Central memory CD8-positive, alpha-beta T cell (primary cell): ENCODE results near the gene NECAB2.

Experiments used
- ATAC-seq: fragments of 150-1000 bp; cut with Tn5 transposase; replicated peaks from 2 replicates; pipeline ENCODE4 v1.10.0; 2022; ENCODE audit warnings: mild to moderate bottlenecking, moderate FRiP score, moderate number of reproducible peaks; ENCODE audit not compliant: poor library complexity, severe bottlenecking; ENCODE audit errors: extremely low read depth
- DNase-seq, 2 donors: peaks; one replicate each; pipeline ENCODE4 v3.0.0; 2021; ENCODE audit warnings: low spot score in 2 of 2
- H3K27ac Mint-ChIP-seq: one replicate; pipeline ENCODE4 v1.8.0; 2022; ENCODE audit warnings: low read depth, mild to moderate bottlenecking, moderate library complexity, mixed read lengths
- H3K27me3 Mint-ChIP-seq: one replicate; pipeline ENCODE4 v1.8.0; 2022; ENCODE audit warnings: mixed read lengths
- H3K36me3 Mint-ChIP-seq: one replicate; pipeline ENCODE4 v1.8.0; 2022; ENCODE audit warnings: mild to moderate bottlenecking, moderate library complexity, mixed read lengths; ENCODE audit not compliant: insufficient read depth
- H3K4me1 Mint-ChIP-seq: one replicate; pipeline ENCODE4 v1.8.0; 2022; ENCODE audit warnings: mixed read lengths
- H3K4me3 Mint-ChIP-seq: one replicate; pipeline ENCODE4 v1.8.0; 2022; ENCODE audit warnings: mild to moderate bottlenecking, moderate library complexity, mixed read lengths
- H3K9me3 Mint-ChIP-seq: one replicate; pipeline ENCODE4 v1.8.0; 2022; ENCODE audit warnings: mixed read lengths

Gene NECAB2

GRCh38 chr16:84020353-84020752 lies 52.3 kb downstream of the NECAB2 start:
- Mint-ChIP-seq H3K9me3 (peaks cover 6% of the 10 kb centered on the region), H3K27ac (no peak overlapping the region), H3K27me3 (peaks cover 54% of the 10 kb centered on the region), H3K36me3 (no peaks in the 10 kb centered on the region), H3K4me1 (no peaks in the 10 kb centered on the region), H3K4me3 (no peak overlapping the region)
- no peak for ATAC-seq
- DNase-seq, result no peak

GRCh38 chr16:84021488-84021887 lies 53.4 kb downstream of the NECAB2 start:
- H3K4me3 Mint-ChIP-seq, result no peak overlapping the region
- H3K27me3 Mint-ChIP-seq, result peaks cover 58% of the 10 kb centered on the region
- ATAC-seq (no peak), DNase-seq (no peak)
- peaks cover 6% of the 10 kb centered on the region for H3K9me3 Mint-ChIP-seq
- H3K27ac Mint-ChIP-seq, result no peak overlapping the region
- H3K36me3 Mint-ChIP-seq, result no peaks in the 10 kb centered on the region
- H3K4me1 Mint-ChIP-seq, result no peaks in the 10 kb centered on the region

- ATAC-seq (no peak), DNase-seq (no peak)
- no peak overlapping the region for H3K4me3 Mint-ChIP-seq
- H3K27ac Mint-ChIP-seq, result no peak overlapping the region
- peaks cover 6% of the 10 kb centered on the region for H3K9me3 Mint-ChIP-seq
- peaks cover 68% of the 10 kb centered on the region for H3K27me3 Mint-ChIP-seq
- no peaks in the 10 kb centered on the region for H3K36me3 Mint-ChIP-seq
- no peaks in the 10 kb centered on the region for H3K4me1 Mint-ChIP-seq
Observed at GRCh38 chr16:84022644-84023043, 54.6 kb downstream of the NECAB2 start.

- Mint-ChIP-seq H3K4me1 (no peaks in the 10 kb centered on the region), H3K27me3 (peaks cover 75% of the 10 kb centered on the region), H3K9me3 (peaks cover 6% of the 10 kb centered on the region), H3K27ac (no peak overlapping the region), H3K4me3 (no peak overlapping the region), H3K36me3 (no peaks in the 10 kb centered on the region)
- ATAC-seq (no peak), DNase-seq (no peak)
Observed at GRCh38 chr16:84024854-84025253, 56.8 kb downstream of the NECAB2 start.

- no peaks in the 10 kb centered on the region for H3K4me1 Mint-ChIP-seq
- peaks cover 76% of the 10 kb centered on the region for H3K27me3 Mint-ChIP-seq
- no peak for ATAC-seq
- DNase-seq, result no peak
- H3K36me3 Mint-ChIP-seq, result peaks cover under 1% of the 10 kb centered on the region
- no peak overlapping the region for H3K27ac Mint-ChIP-seq
- peaks cover 2% of the 10 kb centered on the region for H3K9me3 Mint-ChIP-seq
- H3K4me3 Mint-ChIP-seq, result no peak overlapping the region
Observed at GRCh38 chr16:84026606-84027005, 58.6 kb downstream of the NECAB2 start.

GRCh38 chr16:84027625-84028024 lies 59.6 kb downstream of the NECAB2 start:
- Mint-ChIP-seq H3K9me3 (no peaks in the 10 kb centered on the region), H3K27ac (no peak overlapping the region), H3K4me3 (no peak overlapping the region), H3K27me3 (peaks cover 72% of the 10 kb centered on the region), H3K36me3 (peaks cover 1% of the 10 kb centered on the region), H3K4me1 (no peaks in the 10 kb centered on the region)
- ATAC-seq (no peak), DNase-seq (no peak)

GRCh38 chr16:84029297-84030047 lies 61.4 kb downstream of the NECAB2 start:
- no peak for ATAC-seq
- Mint-ChIP-seq H3K4me3 (no peak overlapping the region), H3K27ac (no peak overlapping the region), H3K4me1 (no peaks in the 10 kb centered on the region), H3K27me3 (peaks cover 60% of the 10 kb centered on the region), H3K9me3 (no peaks in the 10 kb centered on the region), H3K36me3 (peaks cover 1% of the 10 kb centered on the region)
- DNase-seq, result no peak

GRCh38 chr16:84031556-84031955 lies 63.5 kb downstream of the NECAB2 start:
- Mint-ChIP-seq H3K27ac (no peak overlapping the region), H3K9me3 (no peaks in the 10 kb centered on the region), H3K27me3 (peaks cover 46% of the 10 kb centered on the region), H3K36me3 (peaks cover 1% of the 10 kb centered on the region), H3K4me1 (no peaks in the 10 kb centered on the region), H3K4me3 (no peak overlapping the region)
- DNase-seq (no peak), ATAC-seq (no peak)

- no peak overlapping the region for H3K4me3 Mint-ChIP-seq
- H3K27ac Mint-ChIP-seq, result no peak overlapping the region
- H3K27me3 Mint-ChIP-seq, result peaks cover 35% of the 10 kb centered on the region
- ATAC-seq (no peak), DNase-seq (no peak)
- no peaks in the 10 kb centered on the region for H3K9me3 Mint-ChIP-seq
- H3K4me1 Mint-ChIP-seq, result no peaks in the 10 kb centered on the region
- peaks cover 1% of the 10 kb centered on the region for H3K36me3 Mint-ChIP-seq
Observed at GRCh38 chr16:84032458-84033178, 64.6 kb downstream of the NECAB2 start.

- H3K9me3 Mint-ChIP-seq, result no peaks in the 10 kb centered on the region
- no peak overlapping the region for H3K27ac Mint-ChIP-seq
- no peaks in the 10 kb centered on the region for H3K4me1 Mint-ChIP-seq
- ATAC-seq (no peak), DNase-seq (no peak)
- peaks cover 1% of the 10 kb centered on the region for H3K36me3 Mint-ChIP-seq
- peaks cover 30% of the 10 kb centered on the region for H3K27me3 Mint-ChIP-seq
- no peak overlapping the region for H3K4me3 Mint-ChIP-seq
Observed at GRCh38 chr16:84033251-84034195, 65.5 kb downstream of the NECAB2 start.

GRCh38 chr16:84034516-84034915 lies 66.5 kb downstream of the NECAB2 start:
- DNase-seq (no peak), ATAC-seq (no peak)
- H3K9me3 Mint-ChIP-seq, result no peaks in the 10 kb centered on the region
- H3K4me1 Mint-ChIP-seq, result no peaks in the 10 kb centered on the region
- no peak overlapping the region for H3K27ac Mint-ChIP-seq
- no peak overlapping the region for H3K4me3 Mint-ChIP-seq
- H3K36me3 Mint-ChIP-seq, result peaks cover 1% of the 10 kb centered on the region
- H3K27me3 Mint-ChIP-seq, result peaks cover 31% of the 10 kb centered on the region

- DNase-seq (no peak), ATAC-seq (no peak)
- H3K4me1 Mint-ChIP-seq, result no peaks in the 10 kb centered on the region
- no peaks in the 10 kb centered on the region for H3K9me3 Mint-ChIP-seq
- H3K4me3 Mint-ChIP-seq, result no peak overlapping the region
- H3K27ac Mint-ChIP-seq, result no peak overlapping the region
- peaks cover 18% of the 10 kb centered on the region for H3K27me3 Mint-ChIP-seq
- peaks cover 1% of the 10 kb centered on the region for H3K36me3 Mint-ChIP-seq
Observed at GRCh38 chr16:84036131-84036530, 68.1 kb downstream of the NECAB2 start.
